K562 (cell line): ENCODE results near the gene DNAAF8. TPM values are rescaled to one million over a fixed set of nuclear protein-coding genes. Genes with fewer than 3 reads are reported as not detected.

ENCODE experiments used
- ATAC-seq: fragments of 200-7000 bp; cut with Tn5 transposase; 3 replicates; pipeline ENCODE4 v1.9.1; 2020; ENCODE audit warnings: moderate library complexity
- BruUV-seq: library from RNA; stranded (reverse); fragments of 400-500 nt; replicated peaks from 2 replicates; lab custom pipeline; 2021; lab: Mats Ljungman, UMichigan
- CTCF ChIA-PET: fragments of 300-600 bp; formaldehyde crosslinking; extraction: SDS; loops from one replicate; lab custom pipeline; 2021; ENCODE audit warnings: low intra/inter-chr PET ratio; lab: Yijun Ruan, JAX
- POLR2A ChIA-PET: fragments of 300-600, 350-650 bp; sonication (Branson Sonifier 250); formaldehyde crosslinking; extraction: SDS; loops from one replicate; lab custom pipeline; 2021; ENCODE audit warnings: antibody characterized with exemption, inconsistent platforms; lab: Yijun Ruan, JAX
- DNase-seq, 4 experiments: peaks; one replicate each; pipeline versions ENCODE4 v3.0.0 to v3.0.0-alpha.2; 2011 to 2018; ENCODE audit warnings: low spot score in 3 of 4, mixed read lengths in 3 of 4; ENCODE audit errors: extremely low read depth in 1 of 4
- FAIRE-seq: peaks from 2 replicates; lab custom pipeline; 2011; peaks lifted over from hg19 to GRCh38; lab: Jason Lieb, UNC
- H2AFZ ChIP-seq: 2 replicates; pipeline ENCODE4 v1.6.0; 2011; ENCODE audit warnings: low read depth, low read length, control low read depth, inconsistent platforms
- H3K27ac ChIP-seq: fragments of 200-600 bp; 3 replicates; pipeline ENCODE4 v1.8.0; 2011; ENCODE audit warnings: low read depth, mild to moderate bottlenecking, control low read depth, inconsistent platforms, low read length, moderate library complexity, mixed read lengths; ENCODE audit errors: extremely low read depth
- H3K27me3 ChIP-seq, 2 experiments: fragments of 300-600 bp in 1 of 2; 2 replicates in 1 of 2; 3 replicates in 1 of 2; pipeline versions ENCODE4 v1.6.0 to v1.8.0; 2011; ENCODE audit warnings: inconsistent platforms in 2 of 2, low read length in 2 of 2, mild to moderate bottlenecking in 1 of 2, mixed read lengths in 1 of 2, moderate library complexity in 1 of 2; ENCODE audit not compliant: control insufficient read depth in 2 of 2, insufficient read depth in 2 of 2
- H3K36me3 ChIP-seq: fragments of 300-600 bp; 3 replicates; pipeline ENCODE4 v1.8.0; 2011; ENCODE audit warnings: mild to moderate bottlenecking, low read length, inconsistent platforms; ENCODE audit not compliant: control insufficient read depth, insufficient read depth
- H3K4me1 ChIP-seq, 2 experiments: fragments of 200-600 bp in 1 of 2; replicated peaks in 1 of 2; 2 replicates in 1 of 2; 3 replicates in 1 of 2; pipeline versions ENCODE4 v1.5.1 to v1.8.0; 2011; ENCODE audit warnings: inconsistent platforms in 2 of 2, low read length in 2 of 2, mild to moderate bottlenecking in 1 of 2, mixed read lengths in 1 of 2, moderate library complexity in 1 of 2; ENCODE audit not compliant: control insufficient read depth in 2 of 2, insufficient read depth in 2 of 2
- H3K4me2 ChIP-seq: 2 replicates; pipeline ENCODE4 v1.6.1; 2011; ENCODE audit warnings: low read length, control low read depth, inconsistent platforms, mixed read lengths; ENCODE audit not compliant: insufficient read depth
- H3K4me3 ChIP-seq: fragments of 200-600 bp; sonication (generic), shearing (Covaris generic); 2 replicates; pipeline ENCODE4 v1.5.1; 2016; ENCODE audit warnings: control low read depth, inconsistent platforms
- H3K79me2 ChIP-seq: fragments of 200-600 bp; 3 replicates; pipeline ENCODE4 v1.8.0; 2011; ENCODE audit warnings: low read length, inconsistent platforms; ENCODE audit not compliant: control insufficient read depth, insufficient read depth
- H3K9ac ChIP-seq, 2 experiments: 2 replicates each; pipeline versions ENCODE4 v1.6.0 to v1.6.1; 2011; ENCODE audit warnings: low read depth in 2 of 2, low read length in 2 of 2, control low read depth in 1 of 2, inconsistent platforms in 1 of 2, mild to moderate bottlenecking in 1 of 2, mixed read lengths in 1 of 2; ENCODE audit not compliant: insufficient read depth in 1 of 2
- H3K9me1 ChIP-seq: one replicate; pipeline ENCODE4 v1.6.0; 2011; ENCODE audit warnings: inconsistent platforms, mild to moderate bottlenecking, low read length, moderate library complexity; ENCODE audit not compliant: control insufficient read depth, insufficient read depth
- H3K9me3 ChIP-seq: replicated peaks from 2 replicates; pipeline ENCODE4 v1.5.1; 2011; ENCODE audit warnings: low read depth, low read length, inconsistent platforms; ENCODE audit not compliant: control insufficient read depth, insufficient read depth
- H4K20me1 ChIP-seq: replicated peaks from 2 replicates; pipeline ENCODE4 v1.6.1; 2011; ENCODE audit warnings: low read length, inconsistent platforms, mixed read lengths; ENCODE audit not compliant: control insufficient read depth, insufficient read depth
- ADNP ChIP-seq: fragments of 200-800 bp; sonication (Bioruptor generic); IDR thresholded peaks from 2 replicates; pipeline ENCODE4 v1.6.1; 2016; ENCODE audit warnings: missing genetic modification characterization, missing compliant biosample characterization
- BCOR ChIP-seq: fragments of 450-650 bp; IDR thresholded peaks from 2 replicates; pipeline ENCODE4 v1.6.1; 2016
- C11orf30 ChIP-seq: fragments of 450-650 bp; IDR thresholded peaks from 2 replicates; pipeline ENCODE4 v1.6.1; 2016; ENCODE audit warnings: low read depth, mild to moderate bottlenecking
- GTF2A2 ChIP-seq: IDR thresholded peaks from 2 replicates; pipeline ENCODE4 v1.6.1; 2016; ENCODE audit warnings: mild to moderate bottlenecking, missing genetic modification characterization, missing compliant biosample characterization
- GTF2F1 ChIP-seq: IDR thresholded peaks from 2 replicates; pipeline ENCODE4 v1.6.1; 2011; ENCODE audit warnings: low read depth, low read length, improper control_type of control experiment
- KDM2B ChIP-seq: fragments of 250-450 bp; sonication (Bioruptor Pico); IDR thresholded peaks from 2 replicates; pipeline ENCODE4 v1.8.0; 2021; ENCODE audit warnings: mild to moderate bottlenecking, moderate library complexity
- NR1H2 ChIP-seq: sonication (generic); formaldehyde crosslinking; IDR thresholded peaks from 2 replicates; pipeline ENCODE4 v1.4.0; 2020; ENCODE audit warnings: mild to moderate bottlenecking, missing genetic modification reagents
- POLR2AphosphoS5 ChIP-seq: IDR thresholded peaks from 2 replicates; pipeline ENCODE4 v1.6.1; 2011; ENCODE audit warnings: mild to moderate bottlenecking, low read depth, low read length, moderate library complexity; ENCODE audit not compliant: control insufficient read depth, insufficient read depth
- RBBP5 ChIP-seq: fragments of 200-600 bp; sonication (generic); IDR thresholded peaks from 2 replicates; pipeline ENCODE4 v1.6.1; 2012; ENCODE audit warnings: borderline replicate concordance, mild to moderate bottlenecking, low read length, control low read depth, inconsistent platforms; ENCODE audit not compliant: insufficient read depth, poor library complexity, severe bottlenecking
- TAF15 ChIP-seq: fragments of 200-400 bp; formaldehyde crosslinking; IDR thresholded peaks from 2 replicates; pipeline ENCODE4 v1.6.1; 2017; ENCODE audit warnings: mild to moderate bottlenecking, low read depth, low read length, moderate library complexity
- ZHX1 ChIP-seq: fragments of 150-350 bp; conservative IDR thresholded peaks from 2 replicates; pipeline ENCODE4 v1.6.1; 2014; ENCODE audit warnings: low read length
- ZNF143 ChIP-seq: sonication (generic); formaldehyde crosslinking; IDR thresholded peaks from 2 replicates; pipeline ENCODE4 v1.9.0; 2022; ENCODE audit warnings: mild to moderate bottlenecking, missing genetic modification reagents
- ZNF212 ChIP-seq: fragments of 450-650 bp; formaldehyde crosslinking; IDR thresholded peaks from 2 replicates; pipeline ENCODE4 v1.4.0; 2020; ENCODE audit warnings: mild to moderate bottlenecking
- ZNF253 ChIP-seq: fragments of 250-450 bp; sonication (Bioruptor Pico); conservative IDR thresholded peaks from 2 replicates; pipeline ENCODE4 v1.6.1; 2021; ENCODE audit warnings: mild to moderate bottlenecking
- WGBS: fragments of 100-300 bp; shearing (Covaris generic); methylation state at CpG from one replicate; pipeline ENCODE4 v1.1.6; 2016; ENCODE audit warnings: low coverage, mixed read lengths; ENCODE audit not compliant: insufficient coverage; ENCODE audit errors: missing lambda C conversion rate; 5-methylcytosine and 5-hydroxymethylcytosine counted together
- in situ Hi-C: fragments of 300-500 bp; cut with MboI; formaldehyde crosslinking; loops from 4 replicates; pipeline ENCODE4 v1.15.0; 2018; ENCODE audit warnings: inconsistent platforms, mixed read lengths
- intact Hi-C: fragments of 100-400 bp; cut with micrococcal nuclease; formaldehyde crosslinking; loops from 2 replicates; pipeline ENCODE4 v1.14.2; 2022
- polyA plus RNA-seq, 8 experiments: library from polyadenylated mRNA; depleted of rRNA in 4 of 8; stranded (reverse) in 5 of 8; unstranded in 3 of 8; fragments of >200 nt; fragmentation: Nextera tagmentation in 2 of 8; fragmentation: Illumina TruSeq in 1 of 8; extraction: Ambion mirVana in 2 of 8; extraction: Trizol in 1 of 8; gene quantifications; 2 replicates each; pipeline versions ENCODE4 v1.2.1 to v1.2.3, GENCODE V29; 2011 to 2014; ENCODE audit warnings: inconsistent platforms in 1 of 8, missing spikeins in 1 of 8
- total RNA-seq, 7 experiments: library from RNA; depleted of rRNA in 6 of 7; stranded (reverse); fragments of >200 nt in 6 of 7; fragmentation: Illumina TruSeq in 2 of 7; extraction: Trizol in 2 of 7; gene quantifications; 2 replicates each; pipeline versions ENCODE4 v1.2.1 to v1.2.3, GENCODE V29; 2011 to 2021; ENCODE audit warnings: low replicate concordance in 1 of 7
- TF ChIP-seq, protein P1 (sequence below): sonication (generic); formaldehyde crosslinking; IDR thresholded peaks from 2 replicates; pipeline ENCODE4 v1.8.0; 2022; ENCODE audit warnings: mild to moderate bottlenecking, missing genetic modification reagents
- TF ChIP-seq, protein P2 (sequence below): conservative IDR thresholded peaks from 2 replicates; pipeline ENCODE4 v1.6.1; 2011; ENCODE audit warnings: low read depth, mild to moderate bottlenecking, low read length; ENCODE audit not compliant: control insufficient read depth
- TF ChIP-seq, protein P3 (sequence below): fragments of 250-450 bp; sonication (Bioruptor Pico); IDR thresholded peaks from 2 replicates; pipeline ENCODE4 v1.5.1; 2021; ENCODE audit warnings: mild to moderate bottlenecking

Gene DNAAF8
- total and polyA plus RNA-seq, 9 of the 15 experiments (the other 6 are each of a cell fraction or from before 2014, with no cell fraction given) = 0.04 to 0.12 (median 0.10) TPM; not detected in 6

GRCh38 chr16:4755687-4756086, 21.4 kb downstream of the DNAAF8 start:
- Histone ChIP-seq H3K4me2 (no peak overlapping the region), H3K4me3 (no peak overlapping the region), H3K9ac (no peak overlapping the region), H3K9me1 (no peaks in the 10 kb centered on the region), H3K79me2 (no peaks in the 10 kb centered on the region; the same call in 2 of the 3 replicates), H4K20me1 (no peaks in the 10 kb centered on the region), H3K36me3 (peaks cover 81% of the 10 kb centered on the region), H2AFZ (no peak overlapping the region), H3K9me3 (peaks cover 11% of the 10 kb centered on the region), H3K27ac (no peak overlapping the region), H3K4me1 (peaks cover 0 to 2% of the 10 kb centered on the region in 2 experiments; a peak in 1 of 5 replicates), H3K27me3 (no peaks in the 10 kb centered on the region)
- intact Hi-C loops = no loop called here
- POLR2A ChIA-PET = interaction anchor here (1.6 to 2.2 kb wide), 2 partner anchors 11 to 13 kb away, joined by 4 to 9 read pairs; no protein-coding TSS in a partner anchor
- DNase-seq (no peak), FAIRE-seq (no peak), ATAC-seq (no peak)
- WGBS = 89% methylated on average over 6 of the region's 6 CpGs
- in situ Hi-C loops = no loop called here
- CTCF ChIA-PET = no interaction called here
- no TSS peak for BruUV-seq
- TF ChIP-seq ZHX1 (no peak), C11orf30 (no peak), GTF2A2 (tag) (no peak), GTF2F1 (no peak), KDM2B (CRISPR knock-in tag) (no peak), ADNP (peak; percentile 44; the same call in 1 of the 2 replicates), ZNF212 (CRISPR knock-in tag) (no peak), ZNF253 (CRISPR knock-in tag) (no peak), BCOR (peak; percentile 86), POLR2AphosphoS5 (no peak), ZNF143 (CRISPR knock-in tag) (no peak), RBBP5 (no peak), NR1H2 (CRISPR knock-in tag) (no peak), TAF15 (no peak)
- TF ChIP-seq, protein P1, sequence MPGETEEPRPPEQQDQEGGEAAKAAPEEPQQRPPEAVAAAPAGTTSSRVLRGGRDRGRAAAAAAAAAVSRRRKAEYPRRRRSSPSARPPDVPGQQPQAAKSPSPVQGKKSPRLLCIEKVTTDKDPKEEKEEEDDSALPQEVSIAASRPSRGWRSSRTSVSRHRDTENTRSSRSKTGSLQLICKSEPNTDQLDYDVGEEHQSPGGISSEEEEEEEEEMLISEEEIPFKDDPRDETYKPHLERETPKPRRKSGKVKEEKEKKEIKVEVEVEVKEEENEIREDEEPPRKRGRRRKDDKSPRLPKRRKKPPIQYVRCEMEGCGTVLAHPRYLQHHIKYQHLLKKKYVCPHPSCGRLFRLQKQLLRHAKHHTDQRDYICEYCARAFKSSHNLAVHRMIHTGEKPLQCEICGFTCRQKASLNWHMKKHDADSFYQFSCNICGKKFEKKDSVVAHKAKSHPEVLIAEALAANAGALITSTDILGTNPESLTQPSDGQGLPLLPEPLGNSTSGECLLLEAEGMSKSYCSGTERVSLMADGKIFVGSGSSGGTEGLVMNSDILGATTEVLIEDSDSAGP (CRISPR knock-in tag) = no peak
- TF ChIP-seq, protein P2, sequence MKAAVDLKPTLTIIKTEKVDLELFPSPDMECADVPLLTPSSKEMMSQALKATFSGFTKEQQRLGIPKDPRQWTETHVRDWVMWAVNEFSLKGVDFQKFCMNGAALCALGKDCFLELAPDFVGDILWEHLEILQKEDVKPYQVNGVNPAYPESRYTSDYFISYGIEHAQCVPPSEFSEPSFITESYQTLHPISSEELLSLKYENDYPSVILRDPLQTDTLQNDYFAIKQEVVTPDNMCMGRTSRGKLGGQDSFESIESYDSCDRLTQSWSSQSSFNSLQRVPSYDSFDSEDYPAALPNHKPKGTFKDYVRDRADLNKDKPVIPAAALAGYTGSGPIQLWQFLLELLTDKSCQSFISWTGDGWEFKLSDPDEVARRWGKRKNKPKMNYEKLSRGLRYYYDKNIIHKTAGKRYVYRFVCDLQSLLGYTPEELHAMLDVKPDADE = no peak
- TF ChIP-seq, protein P3, sequence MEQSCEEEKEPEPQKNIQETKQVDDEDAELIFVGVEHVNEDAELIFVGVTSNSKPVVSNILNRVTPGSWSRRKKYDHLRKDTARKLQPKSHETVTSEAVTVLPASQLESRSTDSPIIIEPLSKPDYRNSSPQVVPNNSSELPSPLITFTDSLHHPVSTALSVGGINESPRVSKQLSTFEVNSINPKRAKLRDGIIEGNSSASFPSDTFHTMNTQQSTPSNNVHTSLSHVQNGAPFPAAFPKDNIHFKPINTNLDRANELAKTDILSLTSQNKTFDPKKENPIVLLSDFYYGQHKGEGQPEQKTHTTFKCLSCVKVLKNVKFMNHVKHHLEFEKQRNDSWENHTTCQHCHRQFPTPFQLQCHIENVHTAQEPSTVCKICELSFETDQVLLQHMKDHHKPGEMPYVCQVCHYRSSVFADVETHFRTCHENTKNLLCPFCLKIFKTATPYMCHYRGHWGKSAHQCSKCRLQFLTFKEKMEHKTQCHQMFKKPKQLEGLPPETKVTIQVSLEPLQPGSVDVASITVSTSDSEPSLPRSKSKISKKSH (CRISPR knock-in tag) = no peak
